Neutrophil (primary cell): ENCODE results near the gene CYBA.

Experiments
- H3K27ac ChIP-seq: fragments of 200-600 bp; sonication (generic); 2 replicates; pipeline ENCODE4 v1.5.1; 2016; ENCODE audit warnings: mild to moderate bottlenecking, moderate library complexity
- H3K27me3 ChIP-seq: fragments of 200-600 bp; sonication (generic); 2 replicates; pipeline ENCODE4 v1.6.0; 2016; ENCODE audit warnings: mild to moderate bottlenecking
- H3K36me3 ChIP-seq: fragments of 200-600 bp; sonication (generic); 2 replicates; pipeline ENCODE4 v1.5.1; 2017
- H3K4me1 ChIP-seq, 2 experiments: fragments of 200-600 bp in 1 of 2; sonication (generic) in 1 of 2; 1 replicate in 1 of 2; 2 replicates in 1 of 2; pipeline versions ENCODE4 v1.5.1 to v1.6.1; 2013 to 2016; ENCODE audit warnings: low read depth in 1 of 2, low read length in 1 of 2, mild to moderate bottlenecking in 1 of 2, moderate library complexity in 1 of 2; ENCODE audit not compliant: control insufficient read depth in 1 of 2, insufficient read depth in 1 of 2
- H3K4me3 ChIP-seq, 2 experiments: fragments of 200-600 bp in 1 of 2; sonication (generic) in 1 of 2; 1 replicate in 1 of 2; 2 replicates in 1 of 2; pipeline ENCODE4 v1.5.1; 2013 to 2016; ENCODE audit warnings: low read depth in 1 of 2, low read length in 1 of 2, mild to moderate bottlenecking in 1 of 2, moderate library complexity in 1 of 2
- H3K9me3 ChIP-seq: fragments of 200-600 bp; sonication (generic); 2 replicates; pipeline ENCODE4 v1.5.1; 2016
- CTCF ChIP-seq: fragments of 200-600 bp; sonication (generic); IDR thresholded peaks from 2 replicates; pipeline ENCODE4 v1.5.1; 2016; ENCODE audit warnings: antibody characterized with exemption

Gene CYBA

DNA sequence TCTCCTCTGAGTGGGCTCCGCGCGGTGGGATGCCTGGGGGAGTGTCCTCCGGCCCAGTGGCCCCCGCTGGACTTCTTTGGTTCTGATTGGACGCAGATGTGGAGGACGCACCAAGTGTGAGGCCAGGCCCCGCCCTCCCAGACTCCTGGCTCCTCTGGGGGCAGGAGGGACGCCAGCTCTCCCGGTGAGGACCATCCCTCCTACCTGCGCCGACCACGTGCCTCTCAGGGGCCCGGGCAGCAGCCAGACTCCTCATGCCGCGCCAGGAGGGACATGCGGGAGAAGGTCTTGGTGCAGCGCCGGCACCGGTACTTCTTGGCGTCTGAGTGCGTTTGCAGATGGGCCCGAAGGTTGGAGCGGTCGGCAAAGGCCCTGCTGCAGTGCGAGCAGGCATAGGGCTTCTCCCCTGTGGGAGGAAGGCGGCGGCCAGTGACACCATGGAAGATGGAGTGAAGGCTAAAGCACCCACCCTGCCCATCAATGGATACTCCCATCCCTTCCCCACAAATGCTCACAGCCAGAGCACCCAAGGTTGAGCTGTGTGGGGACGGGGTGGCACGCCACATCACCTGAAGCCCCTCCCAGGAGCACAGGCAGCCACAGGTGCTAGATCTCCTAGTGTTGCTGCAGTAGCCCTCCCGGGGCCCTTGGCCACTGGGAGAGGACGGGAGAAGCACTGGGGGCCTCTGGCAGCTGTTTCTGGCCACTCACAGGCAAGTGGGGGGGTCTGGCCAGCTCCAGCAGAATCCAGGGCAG is 27.5 kb upstream of the CYBA start:
- Histone ChIP-seq H3K4me3 (no peak overlapping the region), H3K27ac (no peak overlapping the region), H3K36me3 (peaks cover 73% of the 10 kb centered on the region), H3K9me3 (no peaks in the 10 kb centered on the region), H3K27me3 (no peaks in the 10 kb centered on the region), H3K4me1 (peaks cover 30% of the 10 kb centered on the region in 2 experiments)
- TF ChIP-seq CTCF, result no peak

DNA sequence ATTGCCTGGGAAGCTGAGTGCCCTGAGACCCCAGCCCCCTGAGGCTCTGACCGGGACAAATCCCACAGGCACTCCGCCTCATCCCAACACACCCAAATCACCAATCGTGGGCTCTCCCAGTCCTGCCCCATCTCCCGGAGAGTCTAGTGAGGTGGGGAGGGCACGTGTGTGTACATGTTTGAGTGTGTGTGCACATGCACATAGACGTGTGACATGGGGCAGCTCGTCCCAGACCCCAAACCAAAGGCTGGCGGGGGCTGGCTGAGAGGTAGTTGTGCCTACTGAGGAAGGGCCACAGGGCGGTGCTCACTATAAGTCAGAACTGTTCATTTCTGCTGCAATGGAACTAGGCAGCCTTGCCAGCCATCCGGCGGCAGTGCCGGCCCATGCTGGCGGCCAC is 26.9 kb upstream of the CYBA start:
- no peak overlapping the region for H3K27ac ChIP-seq
- H3K4me1 ChIP-seq, result peaks cover 26 to 30% of the 10 kb centered on the region in 2 experiments
- no peak for TF ChIP-seq CTCF
- H3K27me3 ChIP-seq, result no peaks in the 10 kb centered on the region
- H3K9me3 ChIP-seq, result no peaks in the 10 kb centered on the region
- H3K36me3 ChIP-seq, result peaks cover 76% of the 10 kb centered on the region
- H3K4me3 ChIP-seq, result no peak overlapping the region

GRCh38 chr16:88676502-88677242 is 25.8 kb upstream of the CYBA start:
- Histone ChIP-seq H3K4me3 (no peak overlapping the region), H3K27ac (no peak overlapping the region), H3K36me3 (peaks cover 75% of the 10 kb centered on the region), H3K4me1 (peaks cover 15 to 19% of the 10 kb centered on the region in 2 experiments), H3K9me3 (no peaks in the 10 kb centered on the region), H3K27me3 (no peaks in the 10 kb centered on the region)
- TF ChIP-seq CTCF, result no peak

GRCh38 chr16:88673716-88674379 is 23.0 kb upstream of the CYBA start:
- Histone ChIP-seq H3K4me1 (no peaks in the 10 kb centered on the region), H3K27ac (no peak overlapping the region), H3K36me3 (peaks cover 54% of the 10 kb centered on the region), H3K27me3 (no peaks in the 10 kb centered on the region), H3K4me3 (no peak overlapping the region), H3K9me3 (no peaks in the 10 kb centered on the region)
- TF ChIP-seq CTCF, result no peak

DNA sequence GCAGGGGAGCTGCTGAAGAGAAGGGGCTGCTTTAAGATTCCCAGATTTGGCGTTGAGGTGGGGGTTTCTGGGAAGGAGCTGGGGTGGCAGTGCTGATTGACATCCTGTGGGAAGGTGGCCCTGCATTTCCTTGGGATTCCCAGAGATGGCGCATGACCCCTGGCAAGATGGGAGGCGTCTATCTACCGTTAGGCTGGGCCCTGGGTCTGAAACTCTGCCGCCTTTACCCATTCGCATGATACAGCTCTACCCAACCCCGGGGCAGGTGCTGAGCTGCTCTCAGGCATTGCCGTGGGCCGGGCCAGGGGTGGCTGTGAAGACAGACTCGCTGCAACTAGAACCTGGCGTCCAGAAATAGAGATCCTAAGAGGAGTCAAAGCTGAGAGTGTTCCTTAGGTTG is 21.9 kb upstream of the CYBA start:
- no peak for TF ChIP-seq CTCF
- H3K27me3 ChIP-seq, result no peaks in the 10 kb centered on the region
- no peak overlapping the region for H3K27ac ChIP-seq
- H3K9me3 ChIP-seq, result no peaks in the 10 kb centered on the region
- H3K36me3 ChIP-seq, result peaks cover 43% of the 10 kb centered on the region
- H3K4me1 ChIP-seq, result no peaks in the 10 kb centered on the region
- H3K4me3 ChIP-seq, result no peak overlapping the region
